Activated CD4-positive, alpha-beta T cell treated with anti-CD3 and anti-CD28 coated beads, Interleukin-2, Interleukin-4, amounts not matched to agents 100 ng/mL and 50 ng/mL, durations not matched to agents 16 hours and 8 hours (primary cell): ENCODE measurements around the gene ARHGEF7.

Experiments used
- DNase-seq: peaks from one replicate; pipeline ENCODE4 v3.0.0-alpha.2; 2020; ENCODE audit warnings: low spot score

Gene ARHGEF7

DNA sequence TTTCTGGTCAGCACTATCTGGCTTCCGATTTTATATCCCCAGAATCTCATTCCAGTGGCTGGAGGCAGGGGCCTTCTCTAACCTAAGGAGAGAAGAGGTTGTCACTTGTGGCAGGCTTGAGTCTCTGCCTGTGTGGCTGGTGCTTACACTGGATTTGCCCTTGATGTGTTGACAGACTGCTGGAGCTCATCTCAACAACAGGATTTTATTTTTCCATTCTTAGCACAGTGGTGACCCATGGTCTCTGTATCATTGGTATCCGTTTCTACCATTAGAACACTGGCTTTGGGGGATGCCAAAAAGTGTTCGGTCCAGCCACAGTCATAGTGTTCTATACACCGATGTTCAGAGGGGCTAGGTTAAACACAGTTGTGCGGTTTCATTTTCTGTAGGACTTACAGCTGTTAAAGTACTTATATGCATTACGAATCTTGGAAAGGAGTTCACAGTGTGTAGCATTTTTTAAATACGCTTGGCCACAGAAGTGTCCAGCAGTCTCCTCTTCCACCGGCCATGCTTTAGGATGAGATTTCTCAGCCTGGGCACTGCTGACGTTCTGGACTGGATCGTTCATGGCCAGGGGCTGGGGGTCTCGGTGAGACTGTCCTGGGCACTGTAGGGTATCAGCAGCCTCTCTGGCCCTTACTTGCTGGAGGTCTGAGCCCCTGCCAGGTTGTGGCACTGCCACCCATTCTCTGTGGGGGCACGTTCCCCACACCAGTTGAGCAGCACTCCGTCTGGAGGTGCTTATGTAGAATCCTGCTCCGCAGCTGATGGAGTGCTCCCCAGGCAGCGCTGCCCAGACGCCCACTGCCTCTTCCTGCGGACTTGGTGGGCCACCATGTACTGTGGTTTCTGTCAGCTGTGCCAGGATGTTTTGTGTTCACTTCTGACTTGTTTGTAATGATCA, 163.9 kb downstream of the ARHGEF7 start:
- DNase-seq: no peak

GRCh38 chr13:111280226-111280625, 165.1 kb downstream of the ARHGEF7 start:
- DNase-seq: no peak

DNA sequence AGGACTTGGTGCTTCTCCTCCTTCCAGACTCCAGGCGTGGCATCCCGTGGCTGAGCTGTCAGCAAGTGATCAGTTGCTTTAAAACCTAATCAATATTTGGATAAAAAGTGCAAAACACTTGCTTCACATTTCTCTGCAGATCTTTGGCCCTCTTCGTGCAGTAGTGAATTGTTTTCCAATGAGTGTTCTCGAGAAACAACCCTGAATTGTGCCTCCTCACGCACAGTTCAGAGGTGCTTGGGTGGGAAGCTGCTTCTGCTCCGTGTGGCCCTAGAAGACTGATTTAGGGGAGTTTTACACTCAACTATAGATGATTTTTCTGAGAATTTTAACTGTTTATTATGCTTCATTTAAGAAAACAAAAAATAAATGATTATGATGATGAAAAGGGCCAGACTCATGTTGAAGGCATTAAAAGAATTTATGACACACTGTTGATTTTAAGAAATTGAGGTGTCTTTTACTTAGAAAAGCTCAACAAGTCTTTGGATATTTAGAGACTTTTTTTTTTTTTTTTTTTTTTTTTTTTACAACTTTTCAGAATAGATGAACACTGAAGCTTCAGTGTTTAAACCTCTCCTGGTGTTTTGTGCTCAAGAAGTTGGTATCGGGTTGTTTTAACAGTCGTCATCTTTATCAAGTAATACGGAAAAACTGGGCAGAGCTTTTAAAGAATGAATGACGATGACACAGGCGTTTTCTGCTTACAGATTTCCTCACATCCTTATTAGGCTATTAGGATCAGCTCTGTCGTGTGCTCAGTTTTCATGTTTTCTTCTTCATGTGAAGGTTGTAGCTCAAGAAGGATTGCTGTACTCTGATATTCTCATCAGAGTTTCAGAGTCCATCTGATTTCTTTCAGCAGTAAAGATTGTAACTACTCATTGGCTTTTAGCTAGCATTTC, 165.8 kb downstream of the ARHGEF7 start:
- DNase-seq: no peak

DNA sequence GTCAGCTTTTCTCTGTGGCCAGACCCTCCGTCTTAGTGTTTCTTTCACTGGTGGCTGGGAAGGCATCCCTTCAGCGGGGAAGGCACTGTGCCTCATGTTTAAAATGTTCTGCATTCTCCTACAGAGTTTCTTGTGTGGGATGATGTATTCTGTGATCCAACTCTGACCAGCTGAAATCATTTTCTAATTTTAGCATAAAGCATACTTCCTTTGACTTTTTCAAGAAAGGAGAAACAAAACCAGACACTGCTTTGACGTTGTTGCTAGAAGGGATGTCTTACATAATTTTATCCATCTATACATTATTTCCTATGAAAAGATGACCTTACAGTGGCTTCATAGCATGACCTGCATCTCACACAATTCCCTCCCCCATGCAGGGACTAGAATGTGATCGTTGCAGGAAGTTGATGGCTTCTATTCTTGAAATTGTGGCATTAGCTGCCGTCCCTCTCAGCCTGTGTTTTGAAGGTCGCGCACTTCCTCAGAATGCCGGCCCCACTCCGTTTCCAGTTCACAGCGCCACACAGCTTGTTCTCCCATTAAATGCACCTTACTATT, 166.7 kb downstream of the ARHGEF7 start:
- DNase-seq: no peak

- no peak for DNase-seq
Measured at GRCh38 chr13:111282425-111282824, 167.3 kb downstream of the ARHGEF7 start.

DNA sequence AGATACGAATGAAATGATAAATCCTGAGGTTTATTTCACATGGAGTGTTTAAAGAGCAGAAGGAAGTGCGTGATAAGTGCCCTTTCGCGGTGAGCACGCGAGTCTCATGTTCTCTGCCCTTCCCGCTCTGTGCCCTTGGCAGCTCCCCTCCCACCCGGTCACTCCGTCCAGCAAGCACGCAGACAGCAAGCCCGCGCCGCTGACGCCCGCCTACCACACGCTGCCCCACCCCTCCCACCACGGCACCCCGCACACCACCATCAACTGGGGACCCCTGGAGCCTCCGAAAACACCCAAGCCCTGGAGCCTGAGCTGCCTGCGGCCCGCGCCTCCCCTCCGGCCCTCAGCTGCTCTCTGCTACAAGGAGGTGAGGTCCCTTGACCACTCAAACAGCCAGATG, 167.9 kb downstream of the ARHGEF7 start:
- no peak for DNase-seq

DNA sequence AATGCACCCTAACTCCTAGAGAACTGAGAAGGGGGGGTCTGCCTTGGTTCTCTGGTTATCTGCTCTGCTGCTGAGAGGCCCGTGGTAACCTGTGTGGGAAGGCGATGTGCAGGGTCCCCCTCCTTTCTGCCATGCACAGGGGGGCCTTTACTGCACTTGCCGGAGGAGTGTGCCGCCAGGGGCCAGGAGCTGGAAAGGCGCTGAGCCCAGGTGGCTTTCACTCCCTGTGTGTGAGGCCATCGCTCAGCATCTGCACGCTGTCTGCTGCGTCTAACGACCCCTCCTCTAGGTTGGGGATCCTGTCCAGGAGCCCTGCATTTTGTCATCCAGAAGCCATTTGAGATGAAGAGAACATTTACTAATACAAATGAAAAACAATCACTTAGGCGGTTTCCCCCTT, 168.3 kb downstream of the ARHGEF7 start:
- DNase-seq: no peak

- DNase-seq: no peak
Measured at GRCh38 chr13:111283991-111284390, 168.9 kb downstream of the ARHGEF7 start.

DNA sequence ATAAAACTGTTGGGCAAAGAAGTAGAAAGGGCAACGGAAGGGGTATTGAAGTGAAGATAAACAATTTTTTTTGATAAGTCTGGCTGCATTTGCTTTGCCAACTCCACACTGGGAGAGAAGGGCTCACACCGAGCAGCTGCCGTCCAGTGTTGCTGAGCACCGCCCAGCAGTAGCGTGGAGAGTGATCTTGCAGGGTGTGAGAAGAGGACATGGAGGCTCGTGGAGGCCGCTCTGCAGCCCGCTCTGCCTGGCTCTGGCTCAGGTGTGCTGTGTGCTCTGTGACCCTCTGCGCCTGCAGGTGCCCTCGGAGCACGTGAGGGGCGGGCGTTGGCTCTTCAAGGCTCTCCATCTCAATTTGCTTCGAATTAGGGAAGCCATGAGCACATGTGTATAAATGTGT, 169.5 kb downstream of the ARHGEF7 start:
- no peak for DNase-seq

DNA sequence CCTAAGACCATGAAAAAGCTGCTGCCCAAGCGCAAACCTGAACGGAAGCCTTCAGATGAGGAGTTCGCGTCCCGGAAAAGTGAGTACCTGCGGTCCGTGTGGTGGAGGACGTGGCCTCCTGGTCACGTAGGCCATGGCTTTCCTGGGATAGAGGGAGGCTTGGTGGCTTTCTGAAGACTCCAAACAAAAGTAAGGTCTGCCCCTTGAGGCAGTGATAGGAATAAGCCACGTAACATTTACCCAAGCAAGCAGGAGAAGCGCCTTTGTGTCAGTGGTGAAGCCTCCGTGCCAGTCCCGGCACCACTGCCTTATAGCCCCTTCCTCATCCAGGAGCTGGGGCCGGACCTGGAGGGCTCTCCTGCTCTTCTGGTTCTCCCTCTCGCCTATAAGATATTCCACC, 171.1 kb downstream of the ARHGEF7 start:
- DNase-seq: no peak

GRCh38 chr13:111286749-111287148, 171.6 kb downstream of the ARHGEF7 start:
- DNase-seq: no peak

DNA sequence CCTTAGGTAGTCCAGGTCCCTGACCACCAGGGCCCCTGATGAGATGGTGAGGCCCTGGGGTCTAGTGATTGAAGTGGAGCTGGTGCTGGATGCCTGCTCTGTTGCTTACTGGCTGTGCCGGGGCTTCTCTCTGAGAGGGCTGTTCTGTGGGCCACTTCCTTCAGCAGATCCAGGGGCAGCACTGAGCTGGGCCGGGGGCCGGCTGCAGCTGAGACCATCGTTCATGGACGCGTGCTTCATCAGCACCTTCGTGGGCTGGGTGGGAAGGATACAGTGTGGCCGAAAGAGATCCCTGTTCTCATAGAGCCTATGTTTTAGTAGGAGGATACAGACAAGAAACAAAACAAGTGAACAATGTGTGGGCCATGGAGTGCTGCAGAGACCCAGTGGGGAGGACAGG, 172.1 kb downstream of the ARHGEF7 start:
- DNase-seq: no peak

GRCh38 chr13:111288276-111288675, 173.2 kb downstream of the ARHGEF7 start:
- no peak for DNase-seq

- no peak for DNase-seq
Measured at GRCh38 chr13:111289251-111289650, 174.1 kb downstream of the ARHGEF7 start.

- DNase-seq: no peak
Measured at GRCh38 chr13:111291908-111292307, 176.8 kb downstream of the ARHGEF7 start.

DNA sequence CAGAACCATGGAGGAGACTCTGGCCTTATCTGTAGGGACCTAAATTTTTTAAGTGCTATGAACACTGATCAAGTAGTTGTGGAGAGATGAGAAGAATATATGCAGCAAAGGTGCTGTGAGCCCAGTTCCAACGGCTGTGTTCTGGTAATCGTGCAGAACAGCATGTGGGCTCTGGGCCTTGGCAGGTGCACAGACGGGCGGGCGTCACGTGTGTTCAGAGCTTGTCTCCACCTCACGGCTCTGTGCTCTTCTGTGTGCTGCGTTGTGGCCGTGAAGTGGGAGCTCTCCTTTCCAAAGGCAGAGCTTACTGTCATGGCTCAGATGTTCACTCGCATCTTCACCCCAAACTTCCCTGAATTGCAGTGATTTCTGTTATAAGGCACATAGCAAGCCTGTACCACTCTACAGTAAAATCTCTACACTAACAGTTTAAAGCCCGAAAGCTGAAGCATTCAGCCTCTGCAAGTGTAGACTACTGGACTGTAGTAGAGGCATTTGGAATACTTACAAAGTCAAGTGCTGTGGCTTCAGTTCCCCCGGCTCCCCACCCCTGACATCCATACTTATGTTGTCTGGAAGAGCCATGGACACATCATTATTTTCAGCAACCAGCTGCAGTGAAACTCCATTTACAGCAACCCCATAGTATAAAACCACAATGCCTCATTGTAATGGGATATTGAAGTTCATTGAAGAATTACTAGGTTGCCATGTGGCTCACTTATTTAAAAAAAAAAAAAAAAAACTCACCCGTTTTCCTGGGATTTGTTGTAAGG, 177.8 kb downstream of the ARHGEF7 start:
- DNase-seq: no peak

GRCh38 chr13:111295886-111296285, 180.8 kb downstream of the ARHGEF7 start:
- DNase-seq: no peak

- DNase-seq: peak; percentile 5
Measured at GRCh38 chr13:111296417-111296816, 181.3 kb downstream of the ARHGEF7 start.

DNA sequence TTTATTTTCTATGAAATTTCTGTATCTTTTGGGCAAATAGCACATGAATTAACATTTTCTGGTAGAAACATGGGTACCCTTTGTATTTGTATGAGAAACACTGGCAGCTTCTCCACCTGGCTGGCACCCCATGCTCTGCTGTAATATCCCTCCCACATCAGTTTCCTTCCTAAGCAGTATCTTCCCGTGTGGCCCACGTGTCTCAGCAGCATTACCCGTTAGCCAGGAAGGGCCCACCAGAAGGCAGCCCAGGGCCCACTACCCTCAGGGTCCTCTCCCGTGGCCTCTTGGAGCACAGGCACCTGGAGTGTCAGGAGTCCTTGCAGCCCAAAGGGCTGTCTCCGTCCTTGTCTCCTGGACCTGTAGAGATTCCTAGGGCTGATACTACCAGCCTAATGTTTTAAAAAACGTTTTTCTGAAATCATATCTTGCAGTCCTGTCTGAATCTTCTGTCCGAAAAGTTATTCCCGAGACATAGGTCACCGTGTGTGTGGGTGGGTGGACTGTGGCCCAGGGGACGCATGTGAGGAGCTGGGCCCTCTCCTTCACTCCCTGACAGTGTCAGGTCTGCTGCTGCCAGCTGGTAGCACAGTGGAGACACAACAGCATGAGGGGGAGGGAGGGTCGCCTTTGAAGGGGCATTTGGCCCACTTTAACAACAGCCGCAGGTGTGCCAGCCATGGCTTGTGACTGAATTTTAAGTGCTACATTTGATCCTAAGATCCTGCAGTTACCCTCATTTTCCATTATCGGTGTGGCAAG, 183.3 kb downstream of the ARHGEF7 start:
- DNase-seq: no peak

DNA sequence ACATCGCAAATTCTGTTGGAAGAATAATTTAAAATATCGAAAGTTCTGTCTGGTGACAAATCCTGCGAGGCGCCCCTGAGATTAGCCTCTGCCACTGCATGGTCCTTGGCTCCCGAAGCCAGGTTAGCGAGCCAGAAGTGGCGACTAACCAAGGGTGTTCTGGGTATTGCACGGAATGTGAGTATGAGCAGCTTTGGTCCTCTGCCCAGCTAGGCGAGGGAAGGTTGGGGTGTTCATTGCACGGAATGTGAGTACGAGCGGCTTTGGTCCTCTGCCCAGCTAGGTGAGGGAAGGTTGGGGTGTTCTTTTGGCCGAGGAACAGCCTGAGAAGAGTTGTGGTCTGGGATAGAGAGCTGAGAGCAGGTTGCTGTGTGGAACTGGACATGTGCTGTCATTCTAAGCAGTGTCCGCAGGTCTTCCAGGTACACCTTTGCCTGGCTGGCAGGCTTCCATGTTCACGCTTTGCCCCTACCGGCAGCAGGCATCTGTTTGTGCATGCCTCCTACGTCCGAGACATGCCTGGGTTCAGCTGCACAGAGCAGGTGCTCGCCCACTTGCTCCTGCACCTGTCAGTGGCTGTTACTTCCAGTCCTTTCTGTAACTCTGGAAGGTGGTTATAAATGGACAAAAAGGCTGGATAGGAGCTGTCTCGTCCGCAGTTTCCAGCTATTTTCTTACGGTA, 187.1 kb downstream of the ARHGEF7 start:
- no peak for DNase-seq

- no peak for DNase-seq
Measured at GRCh38 chr13:111303559-111303958, 188.4 kb downstream of the ARHGEF7 start.
